Measurements from ENCODE around the gene LHFPL5. TPM values are rescaled to one million over a fixed set of nuclear protein-coding genes. Genes with fewer than 3 reads are reported as not detected.
A peak's percentile ranks its signal among the peaks of the same experiment; 100 is the strongest.

LHFPL5 gene
- total and polyA plus RNA-seq, 2 of the 13 experiments (the other 11 are each of a cell fraction or from before 2014, with no cell fraction given) = 0.03 TPM; not detected in 1

DNA sequence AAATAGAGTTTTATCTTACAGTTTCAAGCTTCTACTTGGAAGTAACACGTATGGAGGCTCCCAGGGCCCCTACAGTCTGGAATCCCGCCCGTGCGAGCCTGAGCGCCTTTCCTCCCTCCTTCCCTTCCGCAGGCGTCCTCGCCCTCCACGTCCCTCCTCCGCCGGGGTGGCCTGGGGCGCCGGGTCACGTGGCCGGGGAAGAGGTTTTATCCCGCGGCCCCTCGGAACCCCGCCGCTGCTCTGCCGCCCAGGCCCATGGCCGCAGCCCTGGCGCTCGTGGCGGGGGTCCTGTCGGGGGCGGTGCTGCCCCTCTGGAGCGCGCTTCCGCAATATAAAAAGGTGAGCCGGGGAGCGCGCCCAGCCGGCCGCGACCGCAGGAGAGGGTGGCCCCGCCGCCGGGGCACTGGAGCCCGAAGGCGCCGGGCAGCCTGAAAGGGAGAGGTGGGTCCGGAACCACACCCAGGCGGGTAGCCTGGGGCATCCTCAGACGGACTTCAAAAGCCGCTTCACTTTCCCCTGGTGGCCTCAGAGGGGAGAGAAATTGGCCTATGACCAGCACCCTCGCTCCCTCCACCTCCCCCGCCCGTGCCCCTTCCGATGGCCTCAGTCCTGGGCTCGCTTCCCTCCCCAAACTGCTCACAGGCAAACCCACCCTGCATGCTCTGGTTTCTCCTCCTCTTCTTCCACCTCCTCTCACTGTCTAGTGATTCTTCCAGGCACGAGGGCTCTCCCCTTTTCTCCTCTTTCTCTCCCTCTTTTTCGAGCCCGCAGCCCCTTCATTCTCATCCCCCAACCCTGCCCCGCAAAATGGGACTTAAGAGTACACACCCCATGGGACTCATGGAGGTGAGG is 28.6 kb upstream of the LHFPL5 start, which contains the start of gene CLPSL2 (continued):
- TF ChIP-seq TSC22D2 (CRISPR knock-in tag; IDR thresholded peaks at IDR 0.05; ENCODE audit: borderline replicate concordance) = no peak
- TF ChIP-seq MAFK (conservative IDR thresholded peaks at IDR 0.05 in 1 of 2, IDR thresholded peaks at IDR 0.05 in 1 of 2; ENCODE audit: low read length in 2 of 2) = no peak
- TF ChIP-seq, protein P1, sequence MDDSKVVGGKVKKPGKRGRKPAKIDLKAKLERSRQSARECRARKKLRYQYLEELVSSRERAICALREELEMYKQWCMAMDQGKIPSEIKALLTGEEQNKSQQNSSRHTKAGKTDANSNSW (CRISPR knock-in tag; IDR thresholded peaks at IDR 0.05; ENCODE audit: borderline replicate concordance) = no peak
- no peak for TF ChIP-seq ZNF263 (CRISPR knock-in tag; IDR thresholded peaks at IDR 0.05)
- 0 out of 2 replicates have a peak, but pooled peaks have one; percentile 35 for TF ChIP-seq HES4 (CRISPR knock-in tag; IDR thresholded peaks at IDR 0.05; ENCODE audit: borderline replicate concordance)
- TF ChIP-seq ZNF138 (CRISPR knock-in tag; IDR thresholded peaks at IDR 0.05; ENCODE audit: low read depth) = no peak
- TF ChIP-seq, protein P2, sequence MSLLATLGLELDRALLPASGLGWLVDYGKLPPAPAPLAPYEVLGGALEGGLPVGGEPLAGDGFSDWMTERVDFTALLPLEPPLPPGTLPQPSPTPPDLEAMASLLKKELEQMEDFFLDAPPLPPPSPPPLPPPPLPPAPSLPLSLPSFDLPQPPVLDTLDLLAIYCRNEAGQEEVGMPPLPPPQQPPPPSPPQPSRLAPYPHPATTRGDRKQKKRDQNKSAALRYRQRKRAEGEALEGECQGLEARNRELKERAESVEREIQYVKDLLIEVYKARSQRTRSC (CRISPR knock-in tag; IDR thresholded peaks at IDR 0.05; ENCODE audit: low read depth) = no peak
- no peak for TF ChIP-seq MZF1 (CRISPR knock-in tag; IDR thresholded peaks at IDR 0.05; ENCODE audit: borderline replicate concordance)
- no peak for TF ChIP-seq MED1 (CRISPR knock-in tag; IDR thresholded peaks at IDR 0.05)
- no peak for TF ChIP-seq ZNF354B (CRISPR knock-in tag; IDR thresholded peaks at IDR 0.05)
- no peak for TF ChIP-seq KMT2B (CRISPR knock-in tag; IDR thresholded peaks at IDR 0.05)
- TF ChIP-seq NFYB (CRISPR knock-in tag; IDR thresholded peaks at IDR 0.05) = no peak
- peak; percentile 37 for TF ChIP-seq RBM39 (IDR thresholded peaks at IDR 0.05; ENCODE audit: low read depth, low read length, poor library complexity, severe bottlenecking)
- TF ChIP-seq ZNF44 (CRISPR knock-in tag; IDR thresholded peaks at IDR 0.05) = no peak
- peak; percentile 39; the same call in 1 of the 2 replicates for TF ChIP-seq ZNF777 (CRISPR knock-in tag; IDR thresholded peaks at IDR 0.05)
- no peak for TF ChIP-seq NFE2 (CRISPR knock-in tag; IDR thresholded peaks at IDR 0.05)
- no peak for TF ChIP-seq RELA (CRISPR knock-in tag; IDR thresholded peaks at IDR 0.05)
- TF ChIP-seq ZNF136 (CRISPR knock-in tag; IDR thresholded peaks at IDR 0.05; ENCODE audit: low read depth) = 0 out of 2 replicates have a peak, but pooled peaks have one; percentile 26
- TF ChIP-seq ZNF33B (CRISPR knock-in tag; IDR thresholded peaks at IDR 0.05) = no peak
- TF ChIP-seq ZNF790 (CRISPR knock-in tag; IDR thresholded peaks at IDR 0.05; ENCODE audit: borderline replicate concordance) = no peak
- TF ChIP-seq, protein P3, sequence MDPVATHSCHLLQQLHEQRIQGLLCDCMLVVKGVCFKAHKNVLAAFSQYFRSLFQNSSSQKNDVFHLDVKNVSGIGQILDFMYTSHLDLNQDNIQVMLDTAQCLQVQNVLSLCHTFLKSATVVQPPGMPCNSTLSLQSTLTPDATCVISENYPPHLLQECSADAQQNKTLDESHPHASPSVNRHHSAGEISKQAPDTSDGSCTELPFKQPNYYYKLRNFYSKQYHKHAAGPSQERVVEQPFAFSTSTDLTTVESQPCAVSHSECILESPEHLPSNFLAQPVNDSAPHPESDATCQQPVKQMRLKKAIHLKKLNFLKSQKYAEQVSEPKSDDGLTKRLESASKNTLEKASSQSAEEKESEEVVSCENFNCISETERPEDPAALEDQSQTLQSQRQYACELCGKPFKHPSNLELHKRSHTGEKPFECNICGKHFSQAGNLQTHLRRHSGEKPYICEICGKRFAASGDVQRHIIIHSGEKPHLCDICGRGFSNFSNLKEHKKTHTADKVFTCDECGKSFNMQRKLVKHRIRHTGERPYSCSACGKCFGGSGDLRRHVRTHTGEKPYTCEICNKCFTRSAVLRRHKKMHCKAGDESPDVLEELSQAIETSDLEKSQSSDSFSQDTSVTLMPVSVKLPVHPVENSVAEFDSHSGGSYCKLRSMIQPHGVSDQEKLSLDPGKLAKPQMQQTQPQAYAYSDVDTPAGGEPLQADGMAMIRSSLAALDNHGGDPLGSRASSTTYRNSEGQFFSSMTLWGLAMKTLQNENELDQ (CRISPR knock-in tag; IDR thresholded peaks at IDR 0.05; ENCODE audit: borderline replicate concordance) = no peak
- TF ChIP-seq, protein P4, sequence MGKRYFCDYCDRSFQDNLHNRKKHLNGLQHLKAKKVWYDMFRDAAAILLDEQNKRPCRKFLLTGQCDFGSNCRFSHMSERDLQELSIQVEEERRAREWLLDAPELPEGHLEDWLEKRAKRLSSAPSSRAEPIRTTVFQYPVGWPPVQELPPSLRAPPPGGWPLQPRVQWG (CRISPR knock-in tag; IDR thresholded peaks at IDR 0.05; ENCODE audit: borderline replicate concordance, low read depth) = no peak
- TF ChIP-seq AHR (CRISPR knock-in tag; IDR thresholded peaks at IDR 0.05) = no peak
